Measurements from ENCODE around the gene TTLL10. TPM values are rescaled to one million over a fixed set of nuclear protein-coding genes. Genes with fewer than 3 reads are reported as not detected.

The TTLL10 gene
- total RNA-seq, 4 donors from 2014 or later, result not detected

- intact Hi-C loops (cut with DNase I; ENCODE audit: low total_unique reads), result no loop called here
- 75 to 81% methylated on average over 14 to 17 of the region's 22 CpGs for WGBS, 2 donors
- H3K4me3 ChIP-seq (ENCODE audit: low read depth, poor library complexity, severe bottlenecking), result no peak overlapping the region
- no peak for DNase-seq (ENCODE audit: low spot score in 2 of 2)
- TF ChIP-seq, protein P1, sequence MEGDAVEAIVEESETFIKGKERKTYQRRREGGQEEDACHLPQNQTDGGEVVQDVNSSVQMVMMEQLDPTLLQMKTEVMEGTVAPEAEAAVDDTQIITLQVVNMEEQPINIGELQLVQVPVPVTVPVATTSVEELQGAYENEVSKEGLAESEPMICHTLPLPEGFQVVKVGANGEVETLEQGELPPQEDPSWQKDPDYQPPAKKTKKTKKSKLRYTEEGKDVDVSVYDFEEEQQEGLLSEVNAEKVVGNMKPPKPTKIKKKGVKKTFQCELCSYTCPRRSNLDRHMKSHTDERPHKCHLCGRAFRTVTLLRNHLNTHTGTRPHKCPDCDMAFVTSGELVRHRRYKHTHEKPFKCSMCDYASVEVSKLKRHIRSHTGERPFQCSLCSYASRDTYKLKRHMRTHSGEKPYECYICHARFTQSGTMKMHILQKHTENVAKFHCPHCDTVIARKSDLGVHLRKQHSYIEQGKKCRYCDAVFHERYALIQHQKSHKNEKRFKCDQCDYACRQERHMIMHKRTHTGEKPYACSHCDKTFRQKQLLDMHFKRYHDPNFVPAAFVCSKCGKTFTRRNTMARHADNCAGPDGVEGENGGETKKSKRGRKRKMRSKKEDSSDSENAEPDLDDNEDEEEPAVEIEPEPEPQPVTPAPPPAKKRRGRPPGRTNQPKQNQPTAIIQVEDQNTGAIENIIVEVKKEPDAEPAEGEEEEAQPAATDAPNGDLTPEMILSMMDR (IDR thresholded peaks at IDR 0.05), result no peak
- TF ChIP-seq POLR2A (IDR thresholded peaks at IDR 0.05), result no peak
Measured at GRCh38 chr1:1236176-1236763, 62.6 kb downstream of the TTLL10 start.

DNA sequence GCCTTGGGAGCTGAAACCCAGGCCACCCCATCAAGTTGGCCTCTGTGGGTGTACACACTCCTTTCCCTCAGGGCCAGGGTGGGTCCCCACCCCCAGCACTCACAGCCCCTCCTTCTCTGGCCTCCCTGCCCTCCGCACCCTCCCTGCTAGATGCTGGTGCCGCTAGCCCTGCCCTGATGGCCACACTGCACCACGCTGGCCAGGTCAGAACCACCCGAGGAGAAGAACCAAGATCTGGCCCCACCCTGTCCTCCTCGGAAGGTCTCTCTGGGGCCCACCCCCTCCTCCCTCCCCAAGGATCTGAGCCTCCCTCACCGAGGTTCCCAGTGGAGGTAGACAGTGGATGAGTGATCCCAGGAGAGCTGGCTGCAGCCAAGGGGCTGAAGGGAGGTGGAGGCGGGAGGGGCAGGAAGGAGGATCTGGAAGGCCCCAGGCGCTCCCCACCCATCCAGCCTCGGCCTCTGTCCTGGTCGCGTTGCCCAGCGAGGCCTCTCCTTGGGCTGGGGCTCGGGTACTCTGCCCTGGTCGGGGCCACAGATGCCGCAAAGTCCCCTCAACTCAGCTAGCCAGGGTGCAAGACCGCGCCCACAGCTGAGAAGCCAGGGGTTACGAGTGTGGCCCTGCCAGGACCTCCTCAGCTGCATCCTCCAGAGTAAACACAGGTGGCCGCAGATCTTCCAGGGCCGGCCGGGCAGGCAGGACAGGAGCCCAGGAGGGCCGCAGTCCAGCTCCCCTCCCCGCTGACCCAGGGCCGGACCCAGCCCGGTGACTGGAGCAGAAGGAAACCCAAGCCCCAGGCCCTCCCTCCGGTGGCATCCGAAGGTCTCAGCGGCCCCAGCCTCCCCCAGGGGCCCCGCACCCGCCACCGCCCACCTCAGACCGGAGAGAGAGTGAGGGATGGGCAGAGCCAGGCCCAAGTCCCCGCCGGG lies 63.5 kb downstream of the TTLL10 start:
- WGBS, 2 donors, result 39 to 43% methylated on average over 10 to 22 of the region's 34 CpGs
- intact Hi-C loops (cut with DNase I; ENCODE audit: low total_unique reads), result no loop called here
- no peak for DNase-seq (ENCODE audit: low spot score in 2 of 2)
- no peak overlapping the region for H3K4me3 ChIP-seq (ENCODE audit: low read depth, poor library complexity, severe bottlenecking)
- TF ChIP-seq, protein P1 (IDR thresholded peaks at IDR 0.05), result no peak
- no peak for TF ChIP-seq POLR2A (IDR thresholded peaks at IDR 0.05)

- no peak for DNase-seq (ENCODE audit: low spot score in 2 of 2)
- no peak overlapping the region for H3K4me3 ChIP-seq (ENCODE audit: low read depth, poor library complexity, severe bottlenecking)
- WGBS, 2 donors, result 19 to 35% methylated on average over 15 to 32 of the region's 48 CpGs
- intact Hi-C loops (cut with DNase I; ENCODE audit: low total_unique reads), result no loop called here
- TF ChIP-seq POLR2A (IDR thresholded peaks at IDR 0.05), result no peak
- TF ChIP-seq, protein P1 (IDR thresholded peaks at IDR 0.05), result no peak
Measured at GRCh38 chr1:1237874-1238701, 64.4 kb downstream of the TTLL10 start.

- intact Hi-C loops (cut with DNase I; ENCODE audit: low total_unique reads), result no loop called here
- TF ChIP-seq, protein P1 (IDR thresholded peaks at IDR 0.05), result no peak
- no peak for TF ChIP-seq POLR2A (IDR thresholded peaks at IDR 0.05)
- no peak for DNase-seq (ENCODE audit: low spot score in 2 of 2)
- H3K4me3 ChIP-seq (ENCODE audit: low read depth, poor library complexity, severe bottlenecking), result no peak overlapping the region
- WGBS, 2 donors, result 53% methylated on average over 19 of the region's 19 CpGs; no CpG with 5 or more reads in 1 of the 2 donors
Measured at GRCh38 chr1:1238702-1239178, 65.1 kb downstream of the TTLL10 start.

- intact Hi-C loops (cut with DNase I; ENCODE audit: low total_unique reads), result no loop called here
- 45 to 47% methylated on average over 11 to 15 of the region's 15 CpGs for WGBS, 2 donors
- no peak overlapping the region for H3K4me3 ChIP-seq (ENCODE audit: low read depth, poor library complexity, severe bottlenecking)
- TF ChIP-seq POLR2A (IDR thresholded peaks at IDR 0.05), result no peak
- TF ChIP-seq, protein P1 (IDR thresholded peaks at IDR 0.05), result no peak
- DNase-seq (ENCODE audit: low spot score in 2 of 2), result no peak
Measured at GRCh38 chr1:1239227-1239613, 65.5 kb downstream of the TTLL10 start.
